Stimulated activated naive CD4-positive, alpha-beta T cell treated with Interleukin-2 at 50 U/mL for 16 hours (primary cell): ENCODE measurements around the gene IL1RAP.

Experiments
- DNase-seq: peaks from one replicate; lab custom pipeline; 2025; lab: John Stamatoyannopoulos, UW

IL1RAP gene

GRCh38 chr3:190579514-190580137, 65.7 kb downstream of the IL1RAP start:
- DNase-seq: no peak

GRCh38 chr3:190580417-190580816, 66.5 kb downstream of the IL1RAP start:
- no peak for DNase-seq

GRCh38 chr3:190581041-190581541, 67.2 kb downstream of the IL1RAP start:
- DNase-seq: no peak

- DNase-seq: no peak
Observed at GRCh38 chr3:190582667-190583066, 68.8 kb downstream of the IL1RAP start.

GRCh38 chr3:190585805-190586630, 72.1 kb downstream of the IL1RAP start:
- DNase-seq: peak; percentile 48

GRCh38 chr3:190586631-190587011, 72.7 kb downstream of the IL1RAP start:
- DNase-seq: peak; percentile 48

- no peak for DNase-seq
Observed at GRCh38 chr3:190588570-190588969, 74.7 kb downstream of the IL1RAP start.

- no peak for DNase-seq
Observed at GRCh38 chr3:190589326-190589725, 75.4 kb downstream of the IL1RAP start.

GRCh38 chr3:190591080-190591479, 77.2 kb downstream of the IL1RAP start:
- no peak for DNase-seq

- no peak for DNase-seq
Observed at GRCh38 chr3:190593075-190593474, 79.2 kb downstream of the IL1RAP start.

GRCh38 chr3:190594171-190594570, 80.3 kb downstream of the IL1RAP start:
- DNase-seq: no peak

GRCh38 chr3:190595179-190595795, 81.4 kb downstream of the IL1RAP start:
- no peak for DNase-seq

GRCh38 chr3:190595807-190596206, 81.9 kb downstream of the IL1RAP start:
- no peak for DNase-seq

- DNase-seq: no peak
Observed at GRCh38 chr3:190596349-190597285, 82.7 kb downstream of the IL1RAP start.

GRCh38 chr3:190597291-190597690, 83.4 kb downstream of the IL1RAP start:
- no peak for DNase-seq

- DNase-seq: no peak
Observed at GRCh38 chr3:190601622-190602021, 87.7 kb downstream of the IL1RAP start.

GRCh38 chr3:190605385-190605784, 91.5 kb downstream of the IL1RAP start:
- DNase-seq: no peak

GRCh38 chr3:190606596-190606995, 92.7 kb downstream of the IL1RAP start:
- DNase-seq: no peak

- no peak for DNase-seq
Observed at GRCh38 chr3:190607021-190607420, 93.1 kb downstream of the IL1RAP start.

GRCh38 chr3:190608850-190609589, 95.1 kb downstream of the IL1RAP start:
- no peak for DNase-seq
